Measurements from ENCODE around the gene BEX3. TPM values are rescaled to one million over a fixed set of nuclear protein-coding genes. Genes with fewer than 3 reads are reported as not detected.

Gene BEX3
- total RNA-seq, 1 donor from 2014 or later: 139 TPM

DNA sequence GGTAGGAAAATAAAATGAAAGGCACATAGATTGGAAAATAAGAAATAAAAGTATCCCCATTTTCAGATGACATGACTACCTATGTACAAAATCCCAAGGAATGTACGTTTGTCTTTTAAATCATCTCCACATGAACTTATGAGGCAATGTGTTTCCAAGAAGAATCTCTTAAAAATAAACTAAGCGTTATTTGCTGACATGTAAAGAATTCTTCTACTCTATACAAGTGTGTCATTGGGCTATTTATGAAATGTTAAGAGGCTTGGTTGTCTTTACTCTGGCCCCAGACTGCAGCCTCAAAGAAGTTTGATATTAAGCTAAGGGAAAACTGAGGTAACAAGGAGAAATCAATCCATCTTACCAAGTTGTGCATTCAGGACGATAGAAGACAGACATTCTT lies 17.1 kb downstream of the BEX3 start:
- Mint-ChIP-seq H3K4me1 (ENCODE audit: low read depth) (peaks cover 18% of the 10 kb centered on the region), H3K36me3 (ENCODE audit: low read depth) (no peaks in the 10 kb centered on the region), H3K27ac (ENCODE audit: unreplicated experiment) (no peak overlapping the region), H3K27me3 (ENCODE audit: low read depth) (no peaks in the 10 kb centered on the region), H3K9me3 (ENCODE audit: low read depth) (peaks cover 3% of the 10 kb centered on the region), H3K4me3 (ENCODE audit: unreplicated experiment) (no peak overlapping the region)
- no peak for DNase-seq (ENCODE audit: low spot score)
- TF ChIP-seq, protein P1, sequence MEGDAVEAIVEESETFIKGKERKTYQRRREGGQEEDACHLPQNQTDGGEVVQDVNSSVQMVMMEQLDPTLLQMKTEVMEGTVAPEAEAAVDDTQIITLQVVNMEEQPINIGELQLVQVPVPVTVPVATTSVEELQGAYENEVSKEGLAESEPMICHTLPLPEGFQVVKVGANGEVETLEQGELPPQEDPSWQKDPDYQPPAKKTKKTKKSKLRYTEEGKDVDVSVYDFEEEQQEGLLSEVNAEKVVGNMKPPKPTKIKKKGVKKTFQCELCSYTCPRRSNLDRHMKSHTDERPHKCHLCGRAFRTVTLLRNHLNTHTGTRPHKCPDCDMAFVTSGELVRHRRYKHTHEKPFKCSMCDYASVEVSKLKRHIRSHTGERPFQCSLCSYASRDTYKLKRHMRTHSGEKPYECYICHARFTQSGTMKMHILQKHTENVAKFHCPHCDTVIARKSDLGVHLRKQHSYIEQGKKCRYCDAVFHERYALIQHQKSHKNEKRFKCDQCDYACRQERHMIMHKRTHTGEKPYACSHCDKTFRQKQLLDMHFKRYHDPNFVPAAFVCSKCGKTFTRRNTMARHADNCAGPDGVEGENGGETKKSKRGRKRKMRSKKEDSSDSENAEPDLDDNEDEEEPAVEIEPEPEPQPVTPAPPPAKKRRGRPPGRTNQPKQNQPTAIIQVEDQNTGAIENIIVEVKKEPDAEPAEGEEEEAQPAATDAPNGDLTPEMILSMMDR (IDR thresholded peaks at IDR 0.05): no peak

DNA sequence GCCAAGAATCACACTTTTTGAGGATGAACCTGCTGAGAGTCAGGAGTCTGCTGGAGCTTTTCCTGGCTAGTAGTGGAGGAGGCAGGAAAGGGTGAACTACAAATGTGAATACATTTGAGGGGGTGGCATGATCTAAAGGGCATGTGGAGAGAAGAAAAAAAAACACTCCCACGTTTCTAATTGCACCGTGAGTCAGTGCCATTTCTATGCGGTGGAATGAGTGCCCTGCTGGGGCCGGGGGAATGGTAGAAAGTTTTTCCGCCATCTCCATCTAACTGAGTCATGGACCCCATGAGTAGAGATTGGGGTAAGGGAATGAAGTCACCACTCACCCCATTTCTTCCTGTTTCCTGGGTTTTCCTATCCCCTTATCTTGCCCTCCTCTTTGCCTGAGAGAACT lies 19.8 kb downstream of the BEX3 start:
- Mint-ChIP-seq H3K27ac (ENCODE audit: unreplicated experiment) (peak overlapping the region; percentile 81), H3K27me3 (ENCODE audit: low read depth) (no peaks in the 10 kb centered on the region), H3K9me3 (ENCODE audit: low read depth) (peaks cover 3% of the 10 kb centered on the region), H3K36me3 (ENCODE audit: low read depth) (no peaks in the 10 kb centered on the region), H3K4me3 (ENCODE audit: unreplicated experiment) (no peak overlapping the region), H3K4me1 (ENCODE audit: low read depth) (peaks cover 24% of the 10 kb centered on the region)
- TF ChIP-seq, protein P1 (IDR thresholded peaks at IDR 0.05): no peak
- no peak for DNase-seq (ENCODE audit: low spot score)

DNA sequence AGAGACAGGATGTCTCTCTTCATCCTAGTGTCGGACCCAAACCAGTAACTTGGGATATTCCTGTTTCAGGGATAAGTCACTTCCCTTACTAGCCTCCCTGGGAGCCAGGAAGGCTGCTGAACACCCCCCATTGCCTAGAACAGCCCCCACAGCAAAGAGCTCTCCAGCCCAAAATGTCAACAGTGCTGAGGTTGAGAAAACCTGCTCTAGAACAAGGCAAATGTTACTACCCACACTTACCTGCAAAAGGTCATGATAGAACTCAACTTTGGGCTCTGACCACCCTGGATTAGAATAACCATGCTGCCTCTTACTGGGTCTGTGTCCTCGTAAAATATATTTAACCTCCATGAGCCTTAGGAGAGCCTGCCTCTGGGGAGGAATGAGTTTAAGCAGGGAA lies 20.3 kb downstream of the BEX3 start:
- H3K4me3 Mint-ChIP-seq (ENCODE audit: unreplicated experiment): no peak overlapping the region
- TF ChIP-seq, protein P1 (IDR thresholded peaks at IDR 0.05): no peak
- H3K4me1 Mint-ChIP-seq (ENCODE audit: low read depth): peaks cover 24% of the 10 kb centered on the region
- no peaks in the 10 kb centered on the region for H3K36me3 Mint-ChIP-seq (ENCODE audit: low read depth)
- no peaks in the 10 kb centered on the region for H3K27me3 Mint-ChIP-seq (ENCODE audit: low read depth)
- peak overlapping the region; percentile 81 for H3K27ac Mint-ChIP-seq (ENCODE audit: unreplicated experiment)
- peaks cover 3% of the 10 kb centered on the region for H3K9me3 Mint-ChIP-seq (ENCODE audit: low read depth)
- no peak for DNase-seq (ENCODE audit: low spot score)

DNA sequence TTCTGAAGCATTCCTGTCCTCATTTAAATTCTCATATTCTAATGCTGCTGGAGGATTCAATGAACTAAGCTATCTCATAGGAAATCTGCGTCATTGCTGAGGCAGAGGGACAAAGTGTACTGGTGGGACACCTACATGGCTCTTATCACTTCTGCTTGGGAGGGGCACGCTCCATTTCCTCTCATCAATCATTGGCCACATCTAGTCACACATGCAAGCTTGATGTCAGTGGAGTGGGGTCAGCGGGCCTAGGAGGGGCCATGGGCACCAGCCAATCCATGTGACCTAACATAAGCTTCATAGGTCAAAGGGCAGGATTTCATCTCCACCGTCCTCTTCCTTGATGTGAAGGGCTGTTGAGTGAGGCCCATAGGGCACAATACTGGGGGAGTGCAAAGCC lies 21.4 kb downstream of the BEX3 start:
- TF ChIP-seq, protein P1 (IDR thresholded peaks at IDR 0.05): no peak
- no peak overlapping the region for H3K4me3 Mint-ChIP-seq (ENCODE audit: unreplicated experiment)
- H3K36me3 Mint-ChIP-seq (ENCODE audit: low read depth): no peaks in the 10 kb centered on the region
- H3K27ac Mint-ChIP-seq (ENCODE audit: unreplicated experiment): no peak overlapping the region
- H3K9me3 Mint-ChIP-seq (ENCODE audit: low read depth): peaks cover 3% of the 10 kb centered on the region
- H3K4me1 Mint-ChIP-seq (ENCODE audit: low read depth): peaks cover 24% of the 10 kb centered on the region
- H3K27me3 Mint-ChIP-seq (ENCODE audit: low read depth): no peaks in the 10 kb centered on the region
- no peak for DNase-seq (ENCODE audit: low spot score)

DNA sequence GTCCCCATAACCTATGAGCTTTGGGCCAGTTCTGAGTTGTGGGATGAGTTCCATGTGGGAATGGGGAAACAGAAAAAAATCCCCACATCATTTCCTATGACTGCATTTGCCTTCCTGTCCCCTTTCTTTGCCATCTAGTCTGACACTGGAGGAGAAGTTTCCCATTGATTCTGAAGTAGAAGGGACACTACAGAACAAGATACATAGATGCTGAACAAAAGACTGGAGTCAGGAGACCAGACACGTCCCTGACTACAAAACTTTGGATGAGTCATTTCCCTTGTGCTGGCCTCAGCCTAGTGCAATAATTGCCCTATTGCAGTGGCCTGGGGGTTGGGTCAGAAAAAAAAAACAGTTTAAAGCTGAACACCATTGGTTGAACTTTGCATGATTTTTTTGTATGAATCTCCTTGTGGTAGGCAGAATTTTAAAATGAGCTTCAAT lies 22.1 kb downstream of the BEX3 start:
- H3K9me3 Mint-ChIP-seq (ENCODE audit: low read depth): peaks cover 3% of the 10 kb centered on the region
- no peaks in the 10 kb centered on the region for H3K36me3 Mint-ChIP-seq (ENCODE audit: low read depth)
- no peaks in the 10 kb centered on the region for H3K27me3 Mint-ChIP-seq (ENCODE audit: low read depth)
- H3K4me3 Mint-ChIP-seq (ENCODE audit: unreplicated experiment): no peak overlapping the region
- peaks cover 24% of the 10 kb centered on the region for H3K4me1 Mint-ChIP-seq (ENCODE audit: low read depth)
- DNase-seq (ENCODE audit: low spot score): no peak
- peak overlapping the region; percentile 46 for H3K27ac Mint-ChIP-seq (ENCODE audit: unreplicated experiment)
- TF ChIP-seq, protein P1 (IDR thresholded peaks at IDR 0.05): no peak

Measured in chondrocyte (in vitro differentiated cells).